Astrocyte (in vitro differentiated cells and primary cell): ENCODE measurements around the gene IFNA8. TPM values are rescaled to one million over a fixed set of nuclear protein-coding genes. Genes with fewer than 3 reads are reported as not detected.
"Not testable (repeated sequence)": the region's sequence is repeated elsewhere in the genome, so short reads cannot be mapped to it uniquely, and the experiment has no call there.

ENCODE experiments used
- DNase-seq: peaks from one replicate; pipeline ENCODE4 v3.0.0-alpha.2; 2010; ENCODE audit warnings: low read depth
- FAIRE-seq: peaks from 2 replicates; lab custom pipeline; 2011; peaks lifted over from hg19 to GRCh38; lab: Jason Lieb, UNC
- H2AFZ ChIP-seq: 2 replicates; pipeline ENCODE4 v1.6.0; 2012; ENCODE audit warnings: low read depth, low read length, inconsistent platforms
- H3K27ac ChIP-seq: 2 replicates; pipeline ENCODE4 v1.5.1; 2011; ENCODE audit warnings: low read depth, low read length, inconsistent platforms
- H3K27me3 ChIP-seq: 2 replicates; pipeline ENCODE4 v1.6.0; 2011; ENCODE audit warnings: low read length, inconsistent platforms; ENCODE audit not compliant: insufficient read depth
- H3K36me3 ChIP-seq: 2 replicates; pipeline ENCODE4 v1.5.1; 2011; ENCODE audit warnings: low read length, inconsistent platforms; ENCODE audit not compliant: insufficient read depth
- H3K4me1 ChIP-seq: 2 replicates; pipeline ENCODE4 v1.5.1; 2011; ENCODE audit warnings: low read length, inconsistent platforms; ENCODE audit not compliant: insufficient read depth
- H3K4me2 ChIP-seq: 2 replicates; pipeline ENCODE4 v1.6.0; 2012; ENCODE audit warnings: low read length, inconsistent platforms
- H3K4me3 ChIP-seq: 2 replicates; pipeline ENCODE4 v1.5.1; 2011; ENCODE audit warnings: low read depth, mild to moderate bottlenecking, low read length, inconsistent platforms; ENCODE audit not compliant: insufficient read depth
- H3K79me2 ChIP-seq: 2 replicates; pipeline ENCODE4 v1.6.0; 2012; ENCODE audit warnings: mild to moderate bottlenecking, low read length, inconsistent platforms; ENCODE audit not compliant: insufficient read depth
- H3K9ac ChIP-seq: 2 replicates; pipeline ENCODE4 v1.6.0; 2012; ENCODE audit warnings: mild to moderate bottlenecking, low read length, inconsistent platforms
- H3K9me3 ChIP-seq: 2 replicates; pipeline ENCODE4 v1.5.1; 2012; ENCODE audit warnings: low read depth, mild to moderate bottlenecking, low read length, inconsistent platforms; ENCODE audit not compliant: insufficient read depth
- H4K20me1 ChIP-seq: 2 replicates; pipeline ENCODE4 v1.6.0; 2012; ENCODE audit warnings: low read length, inconsistent platforms; ENCODE audit not compliant: insufficient read depth
- H3K27ac Mint-ChIP-seq: one replicate; pipeline ENCODE4 v1.8.0; 2021; ENCODE audit warnings: mild to moderate bottlenecking, mixed read lengths; ENCODE audit not compliant: unreplicated experiment
- H3K27me3 Mint-ChIP-seq: one replicate; pipeline ENCODE4 v1.8.0; 2021; ENCODE audit warnings: low read depth, mixed read lengths; ENCODE audit not compliant: unreplicated experiment
- H3K36me3 Mint-ChIP-seq: one replicate; pipeline ENCODE4 v1.8.0; 2021; ENCODE audit warnings: low read depth, mixed read lengths; ENCODE audit not compliant: unreplicated experiment
- H3K4me1 Mint-ChIP-seq: one replicate; pipeline ENCODE4 v1.8.0; 2021; ENCODE audit warnings: low read depth, mixed read lengths; ENCODE audit not compliant: unreplicated experiment
- H3K4me3 Mint-ChIP-seq: one replicate; pipeline ENCODE4 v1.8.0; 2021; ENCODE audit warnings: mild to moderate bottlenecking, moderate library complexity, mixed read lengths; ENCODE audit not compliant: unreplicated experiment
- H3K9me3 Mint-ChIP-seq: one replicate; pipeline ENCODE4 v1.8.0; 2021; ENCODE audit warnings: mild to moderate bottlenecking, mixed read lengths; ENCODE audit not compliant: unreplicated experiment
- EZH2 ChIP-seq: IDR thresholded peaks from 2 replicates; pipeline ENCODE4 v1.6.1; 2012; ENCODE audit warnings: mild to moderate bottlenecking, low read length, inconsistent platforms; ENCODE audit not compliant: insufficient read depth
- total RNA-seq: library from RNA; stranded (reverse); gene quantifications from 2 replicates; pipeline ENCODE4 v1.2.1, GENCODE V29; 2021
- TF ChIP-seq, protein P1 (sequence below): IDR thresholded peaks from 2 replicates; pipeline ENCODE4 v1.5.1; 2011; ENCODE audit warnings: low read depth, mild to moderate bottlenecking, inconsistent platforms, low read length, moderate library complexity; ENCODE audit not compliant: insufficient read depth

The IFNA8 gene
- total RNA-seq, 1 donor from 2014 or later, result not detected

DNA sequence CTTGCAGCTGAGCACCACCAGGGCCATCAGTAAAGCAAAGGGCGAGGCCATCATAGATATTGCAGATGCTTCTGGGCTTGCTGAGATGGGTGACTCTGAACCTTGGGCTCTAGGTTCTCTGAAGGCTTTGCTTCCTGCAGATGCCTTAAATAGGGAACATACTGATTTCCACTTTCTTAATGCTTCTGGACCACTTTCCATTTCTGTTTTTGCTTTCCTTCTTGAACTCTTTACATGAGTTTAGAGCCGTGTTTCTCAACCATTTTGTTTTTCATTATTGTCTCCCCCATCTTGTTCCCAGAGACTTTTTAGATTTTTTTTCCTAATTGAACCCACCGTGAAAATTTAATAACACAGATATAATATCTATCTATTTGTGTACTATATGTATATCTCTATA lies 41.0 kb upstream of the IFNA8 start, which contains the start of gene IFNA13:
TSS of gene IFNA13 (minus strand) at position 101 of the 400 bp plus-strand sequence. CDS start at position 54, 47 bp downstream.
- Histone ChIP-seq H3K4me1 (no peaks in the 10 kb centered on the region), H4K20me1 (no peaks in the 10 kb centered on the region), H3K9ac (no peak within 1 kb of the TSS), H3K27me3 (peaks cover 10% of the 10 kb centered on the region), H3K4me2 (no peak within 1 kb of the TSS), H2AFZ (no peak within 1 kb of the TSS), H3K9me3 (no peaks in the 10 kb centered on the region), H3K79me2 (no peaks in the 10 kb centered on the region), H3K27ac (no peak within 1 kb of the TSS), H3K36me3 (no peaks in the 10 kb centered on the region), H3K4me3 (no peak within 1 kb of the TSS)
- DNase-seq (no peak), FAIRE-seq (no peak)
- no peaks in the 10 kb centered on the region for H3K9me3 Mint-ChIP-seq
- peaks cover 5% of the 10 kb centered on the region for H3K4me1 Mint-ChIP-seq
- no peaks in the 10 kb centered on the region for H3K36me3 Mint-ChIP-seq
- H3K27ac Mint-ChIP-seq, result no peak within 1 kb of the TSS
- TF ChIP-seq, protein P1, sequence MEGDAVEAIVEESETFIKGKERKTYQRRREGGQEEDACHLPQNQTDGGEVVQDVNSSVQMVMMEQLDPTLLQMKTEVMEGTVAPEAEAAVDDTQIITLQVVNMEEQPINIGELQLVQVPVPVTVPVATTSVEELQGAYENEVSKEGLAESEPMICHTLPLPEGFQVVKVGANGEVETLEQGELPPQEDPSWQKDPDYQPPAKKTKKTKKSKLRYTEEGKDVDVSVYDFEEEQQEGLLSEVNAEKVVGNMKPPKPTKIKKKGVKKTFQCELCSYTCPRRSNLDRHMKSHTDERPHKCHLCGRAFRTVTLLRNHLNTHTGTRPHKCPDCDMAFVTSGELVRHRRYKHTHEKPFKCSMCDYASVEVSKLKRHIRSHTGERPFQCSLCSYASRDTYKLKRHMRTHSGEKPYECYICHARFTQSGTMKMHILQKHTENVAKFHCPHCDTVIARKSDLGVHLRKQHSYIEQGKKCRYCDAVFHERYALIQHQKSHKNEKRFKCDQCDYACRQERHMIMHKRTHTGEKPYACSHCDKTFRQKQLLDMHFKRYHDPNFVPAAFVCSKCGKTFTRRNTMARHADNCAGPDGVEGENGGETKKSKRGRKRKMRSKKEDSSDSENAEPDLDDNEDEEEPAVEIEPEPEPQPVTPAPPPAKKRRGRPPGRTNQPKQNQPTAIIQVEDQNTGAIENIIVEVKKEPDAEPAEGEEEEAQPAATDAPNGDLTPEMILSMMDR, result no peak
- no peak for TF ChIP-seq EZH2
- no peak within 1 kb of the TSS for H3K4me3 Mint-ChIP-seq
- peaks cover 10% of the 10 kb centered on the region for H3K27me3 Mint-ChIP-seq

DNA sequence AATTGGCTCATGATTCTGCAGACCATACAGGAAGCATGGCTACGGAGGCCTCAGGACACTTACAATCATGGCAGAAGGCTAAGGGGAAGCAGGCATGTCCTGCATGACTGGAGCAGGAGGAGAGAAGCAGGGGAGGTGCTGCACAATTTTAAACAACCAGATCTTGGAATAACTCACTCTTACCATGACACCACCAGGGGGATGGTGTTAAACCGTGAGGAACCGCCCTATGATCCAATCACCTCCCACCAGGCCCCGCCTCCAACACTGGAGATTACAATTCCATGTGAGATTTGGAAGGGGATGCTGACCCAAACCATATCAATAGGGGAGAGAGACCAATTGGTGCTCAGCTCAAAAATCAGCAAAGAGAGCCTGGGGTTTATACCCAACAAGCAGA lies 37.5 kb upstream of the IFNA8 start:
- not testable (repeated sequence) for H3K9me3 Mint-ChIP-seq

DNA sequence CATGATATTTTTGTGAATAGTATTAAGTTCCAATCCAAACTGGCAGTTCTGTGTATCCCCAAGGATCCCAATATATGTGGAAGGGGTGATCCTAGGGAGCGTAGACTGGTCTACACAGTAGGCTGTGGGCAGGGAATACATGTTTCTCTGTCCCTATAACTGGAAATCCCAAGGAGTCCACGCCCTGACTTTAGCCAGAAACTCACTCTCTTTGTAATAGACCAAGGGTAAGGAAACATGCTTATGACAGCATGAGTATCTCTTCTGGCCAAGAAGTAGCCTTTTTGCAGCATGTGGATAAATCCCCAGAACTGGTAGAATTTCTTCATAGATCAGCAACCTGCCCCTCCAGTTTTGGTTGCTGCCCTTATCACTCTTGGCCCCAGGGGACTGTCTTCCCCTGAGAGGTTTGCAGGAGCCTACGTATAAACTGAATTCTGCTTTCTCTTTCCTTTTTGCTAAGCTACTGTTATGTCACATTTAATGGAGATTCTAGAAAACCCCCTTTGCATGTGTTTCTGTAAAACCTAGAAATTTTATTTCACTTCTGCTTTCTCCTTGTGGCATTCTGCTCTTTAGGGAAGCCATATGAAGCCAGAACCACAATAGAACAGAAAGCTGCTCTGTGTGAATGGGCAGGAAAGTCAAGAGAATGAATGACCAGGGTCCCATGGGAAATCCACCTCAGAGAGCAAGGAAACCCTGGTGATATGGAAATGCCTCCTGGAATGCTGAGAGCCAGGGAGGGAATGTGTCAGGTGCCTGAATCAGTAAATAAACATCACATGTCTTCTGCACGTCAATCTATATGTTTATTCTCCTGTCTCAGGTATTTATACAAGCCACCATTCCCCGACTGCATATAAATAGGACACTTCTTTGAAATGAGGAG lies 27.2 kb upstream of the IFNA8 start:
- Mint-ChIP-seq H3K36me3 (no peaks in the 10 kb centered on the region), H3K27ac (no peak overlapping the region), H3K27me3 (peaks cover 9% of the 10 kb centered on the region), H3K9me3 (no peaks in the 10 kb centered on the region), H3K4me1 (no peaks in the 10 kb centered on the region), H3K4me3 (no peak overlapping the region)
- Histone ChIP-seq H3K4me2 (peak overlapping the region; percentile 23), H3K27ac (no peak overlapping the region), H3K27me3 (peaks cover 14% of the 10 kb centered on the region), H3K36me3 (no peaks in the 10 kb centered on the region), H3K4me3 (no peak overlapping the region), H3K9me3 (no peaks in the 10 kb centered on the region), H2AFZ (no peak overlapping the region), H3K4me1 (no peaks in the 10 kb centered on the region), H3K9ac (no peak overlapping the region), H3K79me2 (no peaks in the 10 kb centered on the region), H4K20me1 (no peaks in the 10 kb centered on the region)
- DNase-seq, result no peak
- no peak for TF ChIP-seq EZH2
- TF ChIP-seq, protein P1, result no peak
- no peak for FAIRE-seq

More for the DNA sequence above, 37.5 kb upstream of the IFNA8 start:
- H3K36me3 Mint-ChIP-seq, H3K4me2 ChIP-seq, H3K27me3 ChIP-seq, H3K9ac ChIP-seq, FAIRE-seq, H3K4me1 Mint-ChIP-seq, H3K4me1 ChIP-seq, H4K20me1 ChIP-seq, H3K27ac Mint-ChIP-seq, H2AFZ ChIP-seq, H3K79me2 ChIP-seq, H3K27me3 Mint-ChIP-seq, H3K4me3 Mint-ChIP-seq, DNase-seq, H3K27ac ChIP-seq, H3K9me3 ChIP-seq, H3K36me3 ChIP-seq, H3K4me3 ChIP-seq: not testable (repeated sequence)
